ENCODE results near the gene STK32B.

DNA sequence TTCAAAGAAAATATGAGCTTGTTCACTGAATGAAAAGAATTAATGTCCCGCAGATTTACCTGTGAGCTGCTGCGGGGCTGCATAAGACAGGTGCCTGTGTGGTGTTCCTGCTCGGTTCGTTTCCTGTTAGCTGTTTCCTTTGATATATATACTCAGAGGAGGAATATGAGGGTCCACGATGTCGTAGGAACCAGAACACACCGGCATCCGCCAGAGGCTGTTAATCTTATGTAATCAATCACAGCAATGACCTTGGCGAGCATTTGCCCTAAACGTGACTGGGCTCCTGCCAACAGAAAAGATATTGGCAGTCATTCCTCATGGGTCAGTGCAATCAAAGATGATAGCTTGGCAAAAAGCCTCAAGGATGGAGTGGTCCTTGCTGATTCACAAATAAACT, 396.9 kb downstream of the STK32B start:
- TF ChIP-seq, protein P1, sequence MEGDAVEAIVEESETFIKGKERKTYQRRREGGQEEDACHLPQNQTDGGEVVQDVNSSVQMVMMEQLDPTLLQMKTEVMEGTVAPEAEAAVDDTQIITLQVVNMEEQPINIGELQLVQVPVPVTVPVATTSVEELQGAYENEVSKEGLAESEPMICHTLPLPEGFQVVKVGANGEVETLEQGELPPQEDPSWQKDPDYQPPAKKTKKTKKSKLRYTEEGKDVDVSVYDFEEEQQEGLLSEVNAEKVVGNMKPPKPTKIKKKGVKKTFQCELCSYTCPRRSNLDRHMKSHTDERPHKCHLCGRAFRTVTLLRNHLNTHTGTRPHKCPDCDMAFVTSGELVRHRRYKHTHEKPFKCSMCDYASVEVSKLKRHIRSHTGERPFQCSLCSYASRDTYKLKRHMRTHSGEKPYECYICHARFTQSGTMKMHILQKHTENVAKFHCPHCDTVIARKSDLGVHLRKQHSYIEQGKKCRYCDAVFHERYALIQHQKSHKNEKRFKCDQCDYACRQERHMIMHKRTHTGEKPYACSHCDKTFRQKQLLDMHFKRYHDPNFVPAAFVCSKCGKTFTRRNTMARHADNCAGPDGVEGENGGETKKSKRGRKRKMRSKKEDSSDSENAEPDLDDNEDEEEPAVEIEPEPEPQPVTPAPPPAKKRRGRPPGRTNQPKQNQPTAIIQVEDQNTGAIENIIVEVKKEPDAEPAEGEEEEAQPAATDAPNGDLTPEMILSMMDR (conservative IDR thresholded peaks at IDR 0.05; ENCODE audit: low read depth, low read length): no peak
- no peak for TF ChIP-seq EZH2 (IDR thresholded peaks at IDR 0.05; ENCODE audit: borderline replicate concordance, low read depth, low read length, poor library complexity, severe bottlenecking)

All from A673 (cell line).